Mammary epithelial cell (primary cell): ENCODE data around the gene DPF3.

Source experiments
- CTCF ChIP-seq, 2 donors: IDR thresholded peaks in 1 of 2; conservative IDR thresholded peaks in 1 of 2; 2 replicates each; pipeline ENCODE4 v1.5.1; 2011 to 2012; ENCODE audit warnings: inconsistent platforms in 2 of 2, low read length in 2 of 2, mild to moderate bottlenecking in 2 of 2, control low read depth in 1 of 2, low read depth in 1 of 2; ENCODE audit not compliant: insufficient read depth in 1 of 2; ENCODE audit errors: extremely low read depth in 1 of 2
- EZH2 ChIP-seq: IDR thresholded peaks from 2 replicates; pipeline ENCODE4 v1.6.1; 2012; ENCODE audit warnings: low read length, inconsistent platforms, borderline replicate concordance

- TF ChIP-seq CTCF (conservative IDR thresholded peaks at IDR 0.05 in 1 of 2, IDR thresholded peaks at IDR 0.05 in 1 of 2; ENCODE audit: extremely low read depth in 1 of 2, insufficient read depth in 1 of 2, low read depth in 1 of 2, low read length in 2 of 2) (no peak), EZH2 (no peak)
These were observed 146.2 kb downstream of the DPF3 start for GRCh38 chr14:72747652-72748051.
